Right kidney (tissue), 1 donor: ENCODE results near the gene SERAC1.

ENCODE experiments used
- DNase-seq: peaks from one replicate; pipeline ENCODE4 v3.0.0-alpha.2; 2016

SERAC1 gene

GRCh38 chr6:158078320-158078719 lies 89.7 kb downstream of the SERAC1 start:
- DNase-seq, result no peak

DNA sequence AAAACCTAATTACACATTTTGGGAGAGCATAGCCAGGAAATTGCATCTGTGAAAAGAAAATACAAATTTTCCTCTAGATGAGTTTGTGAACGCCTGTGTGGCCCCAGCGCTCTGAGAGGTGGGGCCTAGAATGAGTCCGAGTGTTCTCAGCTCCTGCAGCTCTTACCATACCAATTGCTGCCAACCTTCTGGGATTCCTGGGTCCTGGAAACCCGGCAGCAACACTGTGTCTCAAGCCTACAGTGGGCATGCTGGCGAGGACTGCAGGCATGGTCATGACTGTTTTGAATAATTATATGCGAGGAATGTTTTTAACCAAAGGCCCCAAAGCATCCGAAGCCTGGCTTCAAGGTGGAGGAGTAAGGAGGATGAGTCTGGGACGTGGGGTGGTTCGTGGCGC lies 90.4 kb downstream of the SERAC1 start:
- DNase-seq, result no peak

DNA sequence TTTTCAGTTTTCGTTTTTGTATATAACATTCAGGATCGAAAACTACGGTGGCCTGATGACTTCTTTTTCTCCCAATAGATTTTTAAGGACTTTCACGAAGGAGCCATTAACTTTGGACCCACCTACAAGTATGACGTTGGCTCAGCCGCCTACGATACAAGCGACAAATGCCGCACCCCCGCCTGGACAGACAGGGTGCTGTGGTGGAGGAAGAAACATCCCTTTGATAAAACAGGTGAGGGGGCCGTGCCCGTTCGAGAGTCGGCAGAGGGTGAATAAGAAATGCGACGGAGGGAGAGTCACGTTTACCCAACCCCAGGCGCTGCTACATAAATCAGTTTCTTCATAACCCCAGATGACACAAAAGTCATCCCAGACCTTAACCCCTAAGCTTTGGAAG lies 91.5 kb downstream of the SERAC1 start:
- no peak for DNase-seq

DNA sequence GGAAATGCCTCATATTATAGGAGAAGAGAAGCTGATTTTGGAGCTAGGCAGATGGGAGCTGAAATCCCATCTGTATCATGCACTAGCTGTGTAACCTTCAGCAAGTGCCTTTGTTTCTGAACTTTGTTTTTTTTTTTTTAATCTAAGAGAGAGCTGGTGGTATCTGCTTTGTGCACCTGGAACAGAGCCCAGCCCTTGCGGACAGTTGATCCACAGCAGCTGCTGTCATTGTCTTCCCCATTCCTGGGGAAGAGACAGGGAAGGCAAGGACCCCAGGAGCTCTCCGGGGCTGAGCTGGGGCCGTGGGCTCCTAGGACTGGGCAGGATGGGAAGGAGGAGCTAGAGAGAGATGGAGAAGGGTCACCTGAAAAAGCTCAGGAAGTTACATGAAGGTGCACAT lies 94.3 kb downstream of the SERAC1 start:
- no peak for DNase-seq

- peak; percentile 64 for DNase-seq
These were observed 95.9 kb downstream of the SERAC1 start for GRCh38 chr6:158072083-158072721.

DNA sequence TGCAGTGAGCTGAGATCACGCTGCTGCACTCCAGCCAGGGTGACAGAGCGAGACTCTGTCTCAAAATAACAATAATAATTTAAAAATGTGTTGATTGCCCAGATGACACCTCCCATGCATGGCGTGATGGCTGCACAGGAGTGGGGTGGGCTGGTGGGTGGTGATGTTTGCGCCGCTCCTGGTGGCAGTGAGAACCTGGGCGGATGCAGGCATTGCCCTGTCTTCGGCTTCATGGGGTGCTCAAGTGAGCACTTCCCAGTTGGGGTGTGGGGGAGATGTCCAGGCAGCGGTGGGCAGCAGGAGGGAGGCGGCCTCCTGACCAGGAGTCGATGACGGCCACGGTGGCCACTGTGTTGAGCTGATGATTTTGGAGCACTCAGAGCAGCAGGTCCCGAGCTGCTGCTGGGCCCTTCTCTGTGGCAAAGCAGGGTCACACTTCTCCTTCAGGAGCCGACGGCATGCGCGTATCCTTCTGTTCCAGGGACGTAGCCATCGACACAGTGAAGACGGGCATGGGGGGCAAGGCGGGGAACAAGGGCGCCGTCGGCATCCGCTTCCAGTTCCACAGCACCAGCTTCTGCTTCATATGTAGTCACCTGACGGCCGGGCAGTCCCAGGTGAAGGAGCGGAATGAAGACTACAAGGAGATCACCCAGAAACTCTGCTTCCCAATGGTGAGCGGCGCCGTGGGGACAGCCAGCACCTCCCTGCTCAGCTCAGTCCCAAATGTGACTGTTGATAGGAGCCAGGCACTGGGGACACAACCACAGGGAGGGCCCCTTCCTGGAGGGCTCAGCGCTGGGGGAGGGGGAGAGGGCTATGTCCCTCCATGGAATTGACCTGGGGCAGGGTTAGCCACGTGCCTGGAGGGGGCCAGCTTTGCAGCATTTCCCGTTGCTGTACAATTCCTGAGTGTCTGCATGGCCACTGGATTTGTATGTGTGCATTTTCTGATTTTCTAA lies 96.7 kb downstream of the SERAC1 start:
- no peak for DNase-seq

GRCh38 chr6:158070513-158070912 lies 97.5 kb downstream of the SERAC1 start:
- no peak for DNase-seq

GRCh38 chr6:158069800-158070195 lies 98.3 kb downstream of the SERAC1 start:
- DNase-seq, result no peak

- DNase-seq, result no peak
These were observed 98.9 kb downstream of the SERAC1 start for GRCh38 chr6:158068893-158069799.

DNA sequence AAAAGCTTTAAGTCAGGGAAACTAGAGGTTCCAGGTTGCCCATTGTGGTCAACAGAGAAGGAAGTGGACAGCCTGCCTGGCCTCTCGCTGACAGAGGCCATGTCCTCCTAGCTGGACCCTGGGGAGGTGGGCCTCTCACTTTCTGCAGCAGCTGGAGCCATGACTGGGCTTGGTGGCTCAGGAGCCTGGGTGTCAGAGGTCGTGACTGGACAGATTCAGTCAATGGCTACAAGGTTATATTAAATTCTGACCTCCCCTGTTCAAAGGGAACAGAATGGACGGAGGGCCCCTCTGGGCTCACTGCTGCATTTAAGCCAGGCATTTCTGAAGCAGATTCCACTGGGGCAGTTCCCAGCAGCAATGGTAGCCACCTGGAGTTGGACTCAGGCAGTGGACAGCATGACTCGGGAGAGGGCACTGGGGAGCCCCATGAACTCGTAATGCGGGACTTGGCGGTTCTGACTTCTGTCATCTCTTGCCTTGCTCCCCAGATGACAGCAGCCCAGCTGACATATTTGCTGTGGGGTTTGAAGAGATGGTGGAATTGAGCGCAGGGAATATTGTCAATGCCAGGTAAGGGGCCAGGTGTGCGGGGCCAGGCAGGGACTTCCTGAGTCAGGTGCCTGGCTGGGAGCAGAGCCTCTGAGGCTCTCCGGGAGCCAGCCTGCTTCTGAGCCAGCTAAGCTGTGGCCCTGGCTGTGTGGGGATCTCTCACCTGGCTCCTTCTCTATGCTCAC lies 99.7 kb downstream of the SERAC1 start:
- DNase-seq, result no peak

GRCh38 chr6:158067436-158068015 lies 100.5 kb downstream of the SERAC1 start:
- DNase-seq, result no peak

DNA sequence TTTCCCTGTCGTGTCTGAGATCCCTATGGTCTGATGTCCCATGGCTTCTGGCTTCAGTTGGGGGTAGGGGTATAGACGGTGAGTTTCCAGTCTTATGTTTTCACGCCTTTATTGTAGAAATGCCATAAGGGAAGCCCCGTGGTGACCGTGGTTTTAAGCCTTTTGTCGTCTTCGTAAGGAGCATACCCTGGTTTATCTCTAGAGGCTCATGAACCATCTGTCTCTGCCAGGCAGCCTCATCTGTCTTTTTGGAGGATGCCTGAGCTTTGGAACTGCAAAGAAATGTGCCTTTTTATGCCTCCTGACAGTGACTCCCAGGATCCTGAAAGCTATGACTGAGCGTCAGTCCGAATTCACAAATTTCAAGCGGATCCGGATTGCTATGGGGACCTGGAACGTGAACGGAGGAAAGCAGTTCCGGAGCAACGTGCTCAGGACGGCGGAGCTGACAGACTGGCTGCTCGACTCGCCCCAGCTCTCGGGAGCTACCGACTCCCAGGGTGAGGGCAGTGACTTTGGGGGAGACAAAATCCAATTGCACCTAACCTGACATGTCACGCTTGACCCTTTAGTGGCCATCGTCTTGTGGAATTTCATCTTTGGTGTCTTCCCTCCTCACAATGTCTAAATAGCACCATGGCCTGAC lies 101.8 kb downstream of the SERAC1 start:
- DNase-seq, result no peak

DNA sequence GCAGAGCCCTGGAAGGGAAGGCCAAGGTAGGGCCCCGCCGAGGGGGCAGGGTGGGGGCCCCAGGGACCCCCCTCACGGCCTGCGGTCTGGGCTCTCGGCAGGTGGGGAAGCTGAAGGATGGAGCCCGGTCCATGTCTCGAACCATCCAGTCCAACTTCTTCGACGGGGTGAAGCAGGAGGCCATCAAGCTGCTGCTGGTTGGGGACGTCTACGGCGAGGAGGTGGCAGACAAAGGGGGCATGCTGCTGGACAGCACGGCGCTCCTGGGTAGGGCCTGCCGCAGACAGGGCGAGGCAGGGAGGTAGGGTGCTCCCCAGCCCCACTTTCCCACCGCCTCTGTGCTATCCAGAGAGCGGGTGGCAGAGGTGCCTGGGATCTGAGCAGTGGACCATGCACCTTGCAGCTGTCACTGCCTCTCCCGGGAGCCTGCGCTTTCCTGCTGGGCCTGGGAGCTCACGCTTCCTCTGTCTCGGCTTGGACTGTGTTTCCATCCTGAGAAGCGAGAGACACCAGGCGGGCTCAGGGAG lies 103.3 kb downstream of the SERAC1 start:
- DNase-seq, result no peak

DNA sequence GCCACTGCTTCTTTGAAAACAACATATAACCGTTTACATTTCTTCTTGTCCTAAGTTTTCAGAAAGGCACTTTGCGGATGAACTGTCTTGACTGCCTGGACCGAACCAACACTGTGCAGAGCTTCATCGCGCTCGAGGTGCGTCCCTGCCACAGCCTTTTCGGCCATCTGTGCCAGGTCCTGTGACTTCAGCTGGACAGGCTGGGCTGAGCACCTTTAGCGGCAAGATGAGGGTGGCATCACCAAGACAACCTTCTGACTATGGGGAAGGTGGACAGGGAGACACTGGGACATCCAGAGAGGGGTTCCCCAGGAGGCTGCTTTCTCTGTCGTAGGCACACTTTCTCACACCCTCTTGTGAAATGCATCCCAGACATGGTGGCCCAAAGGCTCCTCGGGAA lies 104.3 kb downstream of the SERAC1 start:
- DNase-seq, result no peak

GRCh38 chr6:158061709-158062461 lies 106.2 kb downstream of the SERAC1 start:
- no peak for DNase-seq

- DNase-seq, result no peak
These were observed 106.7 kb downstream of the SERAC1 start for GRCh38 chr6:158061361-158061708.

DNA sequence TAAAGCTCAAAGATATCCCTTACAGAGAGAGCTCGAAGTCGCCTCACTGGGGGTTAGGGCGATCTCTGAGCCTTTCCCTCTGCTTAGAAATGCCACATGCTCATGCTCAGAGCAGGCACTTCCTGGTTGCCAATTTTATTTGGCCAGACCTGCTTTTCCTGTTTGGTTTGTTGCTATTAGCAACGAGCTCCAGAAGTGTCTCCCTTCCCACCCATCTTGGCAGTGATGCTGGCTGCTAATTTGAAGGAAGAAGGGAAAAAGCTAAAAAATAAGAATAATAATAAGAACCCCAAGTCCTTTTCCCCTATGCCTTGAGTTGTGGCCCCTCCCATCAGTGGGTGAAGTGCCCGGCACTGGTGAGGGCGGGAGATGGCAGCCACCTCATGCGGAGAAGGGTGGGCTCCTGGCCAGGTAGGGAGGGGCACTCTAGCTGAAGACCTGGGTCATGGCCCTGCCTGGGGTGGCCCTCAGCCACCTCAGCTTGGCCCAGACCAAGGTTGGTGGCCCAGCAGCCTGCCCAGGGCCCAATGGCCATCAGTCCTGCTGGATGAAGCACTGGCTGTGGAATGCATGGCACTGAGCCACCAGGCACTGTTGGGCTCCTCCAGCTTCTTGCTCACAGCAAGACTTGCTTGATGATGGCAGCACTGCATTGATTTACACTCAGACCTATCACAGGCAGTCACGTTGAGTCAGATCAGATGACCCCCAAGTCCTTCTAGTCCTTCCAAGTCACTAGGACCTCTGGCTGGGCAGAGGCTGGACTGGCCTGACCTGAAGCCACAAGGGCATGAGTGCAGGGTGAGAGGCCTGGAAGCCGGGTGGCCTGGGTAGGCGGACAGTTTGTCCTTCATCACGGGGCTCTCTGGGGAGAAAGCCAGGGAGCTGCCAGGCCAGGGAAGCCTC lies 107.4 kb downstream of the SERAC1 start:
- no peak for DNase-seq
